ENCODE data around the gene GPD1.

GPD1 gene

DNA sequence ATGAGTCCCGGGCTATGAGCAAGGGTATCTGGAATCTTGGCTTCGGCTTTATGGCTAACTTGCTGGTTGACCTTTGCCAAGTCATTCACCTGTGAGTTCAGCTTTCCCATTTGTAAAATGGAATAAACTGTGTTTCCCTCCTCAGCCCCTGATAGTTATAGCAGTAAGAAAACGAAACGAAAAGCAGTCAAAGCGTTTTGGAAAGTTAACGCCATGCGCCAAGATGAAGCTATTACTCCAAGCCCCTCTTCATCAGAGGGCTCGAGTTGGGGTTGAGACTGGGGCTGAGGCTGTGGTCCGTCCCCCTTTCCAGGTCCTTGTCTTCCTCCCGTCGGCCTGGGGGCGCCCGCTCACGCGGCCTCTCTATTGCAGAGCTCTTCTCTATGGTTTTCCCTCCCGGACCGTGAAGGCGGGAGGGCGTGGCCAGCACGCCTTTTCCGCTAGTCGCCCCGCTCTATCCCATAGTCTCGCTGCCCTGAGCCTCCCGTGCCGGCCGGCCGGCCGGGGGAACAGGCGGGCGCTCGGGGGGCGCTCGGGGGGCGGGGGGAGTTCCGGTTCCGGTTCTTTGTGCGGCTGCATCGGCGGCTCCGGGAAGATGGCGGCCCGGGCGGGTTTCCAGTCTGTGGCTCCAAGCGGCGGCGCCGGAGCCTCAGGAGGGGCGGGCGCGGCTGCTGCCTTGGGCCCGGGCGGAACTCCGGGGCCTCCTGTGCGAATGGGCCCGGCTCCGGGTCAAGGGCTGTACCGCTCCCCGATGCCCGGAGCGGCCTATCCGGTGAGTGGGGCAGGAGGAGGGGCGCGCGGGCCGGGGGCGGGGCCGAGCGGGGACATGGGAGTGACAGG, 18.8 kb upstream of the GPD1 start, which contains the start of gene SMARCD1:
SMARCD1 (plus strand) TSS at position 568 of the 840 bp plus-strand sequence; CDS start at position 596, 28 bp downstream.
- peak within 1 kb of the TSS; percentile 86 for H3K9ac ChIP-seq
- peaks cover 36% of the 10 kb centered on the region for H3K36me3 ChIP-seq
- no peaks in the 10 kb centered on the region for H3K27me3 ChIP-seq
- H3K4me1 ChIP-seq: peaks cover 38% of the 10 kb centered on the region
- peak within 1 kb of the TSS; percentile 91 for H3K4me2 ChIP-seq
- H3K9me3 ChIP-seq: no peaks in the 10 kb centered on the region
- H3K27ac ChIP-seq: peak within 1 kb of the TSS; percentile 90
- H4K20me1 ChIP-seq: peaks cover 34% of the 10 kb centered on the region
- peak within 1 kb of the TSS; percentile 77 for H3K4me3 ChIP-seq
- no peak for TF ChIP-seq Cebpa-rat (IDR thresholded peaks at IDR 0.05)

GRCh38 chr12:50085615-50086072, 18.2 kb upstream of the GPD1 start:
- Histone ChIP-seq H3K4me3 (peak overlapping the region; percentile 77), H3K4me2 (peak overlapping the region; percentile 84), H3K36me3 (peaks cover 42% of the 10 kb centered on the region), H4K20me1 (peaks cover 34% of the 10 kb centered on the region), H3K4me1 (peaks cover 38% of the 10 kb centered on the region), H3K9me3 (no peaks in the 10 kb centered on the region), H3K27me3 (no peaks in the 10 kb centered on the region), H3K9ac (peak overlapping the region; percentile 86), H3K27ac (peak overlapping the region; percentile 90)
- TF ChIP-seq Cebpa-rat (IDR thresholded peaks at IDR 0.05): no peak

GRCh38 chr12:50086148-50086547, 17.7 kb upstream of the GPD1 start:
- Histone ChIP-seq H3K27me3 (no peaks in the 10 kb centered on the region), H3K36me3 (peaks cover 47% of the 10 kb centered on the region), H3K9ac (peak overlapping the region; percentile 86), H3K4me2 (peak overlapping the region; percentile 84), H3K4me3 (peak overlapping the region; percentile 77), H4K20me1 (peaks cover 34% of the 10 kb centered on the region), H3K9me3 (no peaks in the 10 kb centered on the region), H3K27ac (peak overlapping the region; percentile 90; the same call in 1 of the 2 replicates), H3K4me1 (peaks cover 38% of the 10 kb centered on the region)
- TF ChIP-seq Cebpa-rat (IDR thresholded peaks at IDR 0.05): no peak

DNA sequence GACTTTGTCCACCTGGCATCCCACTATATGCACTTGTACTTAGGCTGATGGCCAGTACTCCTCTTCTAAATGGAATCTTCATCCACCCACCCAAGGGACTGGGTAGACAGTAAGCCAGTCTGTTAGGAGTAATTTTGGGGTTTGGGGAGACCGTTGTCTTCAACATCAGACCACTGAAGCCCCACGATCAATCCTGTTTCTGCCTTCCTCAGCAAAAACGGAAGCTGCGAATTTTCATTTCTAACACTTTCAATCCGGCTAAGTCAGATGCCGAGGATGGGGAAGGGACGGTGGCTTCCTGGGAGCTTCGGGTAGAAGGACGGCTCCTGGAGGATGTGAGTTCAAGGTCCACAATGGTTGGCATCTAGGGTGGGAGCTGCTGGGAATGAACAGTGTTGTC, 16.7 kb upstream of the GPD1 start:
- no peaks in the 10 kb centered on the region for H3K9me3 ChIP-seq
- no peak overlapping the region for H3K4me3 ChIP-seq
- H3K36me3 ChIP-seq: peaks cover 57% of the 10 kb centered on the region
- peaks cover 34% of the 10 kb centered on the region for H4K20me1 ChIP-seq
- H3K27me3 ChIP-seq: no peaks in the 10 kb centered on the region
- peak overlapping the region; percentile 18; the same call in 1 of the 2 replicates for H3K4me2 ChIP-seq
- H3K9ac ChIP-seq: no peak overlapping the region
- H3K4me1 ChIP-seq: peaks cover 38% of the 10 kb centered on the region
- no peak overlapping the region for H3K27ac ChIP-seq
- no peak for TF ChIP-seq Cebpa-rat (IDR thresholded peaks at IDR 0.05)

GRCh38 chr12:50087995-50088394, 15.8 kb upstream of the GPD1 start:
- peaks cover 34% of the 10 kb centered on the region for H4K20me1 ChIP-seq
- TF ChIP-seq Cebpa-rat (IDR thresholded peaks at IDR 0.05): no peak
- peak overlapping the region; percentile 18; the same call in 1 of the 2 replicates for H3K4me2 ChIP-seq
- H3K4me1 ChIP-seq: peaks cover 38% of the 10 kb centered on the region
- H3K27me3 ChIP-seq: no peaks in the 10 kb centered on the region
- peaks cover 66% of the 10 kb centered on the region for H3K36me3 ChIP-seq
- no peak overlapping the region for H3K4me3 ChIP-seq
- H3K27ac ChIP-seq: no peak overlapping the region
- H3K9me3 ChIP-seq: no peaks in the 10 kb centered on the region
- no peak overlapping the region for H3K9ac ChIP-seq

- H3K27ac ChIP-seq: no peak overlapping the region
- H3K9me3 ChIP-seq: no peaks in the 10 kb centered on the region
- TF ChIP-seq Cebpa-rat (IDR thresholded peaks at IDR 0.05): no peak
- no peaks in the 10 kb centered on the region for H3K27me3 ChIP-seq
- H4K20me1 ChIP-seq: peaks cover 34% of the 10 kb centered on the region
- peaks cover 73% of the 10 kb centered on the region for H3K36me3 ChIP-seq
- H3K4me3 ChIP-seq: no peak overlapping the region
- H3K9ac ChIP-seq: no peak overlapping the region
- peak overlapping the region; percentile 18; the same call in 1 of the 2 replicates for H3K4me2 ChIP-seq
- peaks cover 33% of the 10 kb centered on the region for H3K4me1 ChIP-seq
These were observed 15.1 kb upstream of the GPD1 start for GRCh38 chr12:50088577-50089335.

DNA sequence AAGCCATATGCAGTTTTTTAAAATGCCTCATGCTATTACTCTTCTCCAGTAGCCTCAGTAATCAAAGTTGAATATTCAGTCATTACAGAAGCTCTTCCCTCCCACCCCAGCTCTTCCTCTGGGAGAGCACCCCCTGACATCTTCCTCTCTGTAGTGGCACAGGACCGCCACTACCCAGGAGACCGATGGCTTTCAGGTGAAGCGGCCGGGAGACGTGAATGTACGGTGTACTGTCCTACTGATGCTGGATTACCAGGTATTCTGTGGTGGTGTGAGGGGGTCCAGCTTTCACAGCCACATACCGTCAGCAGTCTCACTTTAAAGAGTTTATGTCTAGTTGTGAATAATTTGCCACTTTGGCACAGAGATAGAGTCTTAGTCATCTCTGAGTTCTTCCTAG, 14.1 kb upstream of the GPD1 start:
- Histone ChIP-seq H4K20me1 (peaks cover 40% of the 10 kb centered on the region), H3K4me2 (no peak overlapping the region), H3K4me1 (peaks cover 24% of the 10 kb centered on the region), H3K9me3 (no peaks in the 10 kb centered on the region), H3K4me3 (no peak overlapping the region), H3K9ac (no peak overlapping the region), H3K36me3 (peaks cover 83% of the 10 kb centered on the region), H3K27ac (no peak overlapping the region), H3K27me3 (no peaks in the 10 kb centered on the region)
- no peak for TF ChIP-seq Cebpa-rat (IDR thresholded peaks at IDR 0.05)

- peaks cover 40% of the 10 kb centered on the region for H4K20me1 ChIP-seq
- H3K4me3 ChIP-seq: no peak overlapping the region
- H3K27ac ChIP-seq: no peak overlapping the region
- H3K9ac ChIP-seq: no peak overlapping the region
- H3K4me2 ChIP-seq: no peak overlapping the region
- TF ChIP-seq Cebpa-rat (IDR thresholded peaks at IDR 0.05): no peak
- no peaks in the 10 kb centered on the region for H3K27me3 ChIP-seq
- peaks cover 90% of the 10 kb centered on the region for H3K36me3 ChIP-seq
- peaks cover 24% of the 10 kb centered on the region for H3K4me1 ChIP-seq
- H3K9me3 ChIP-seq: no peaks in the 10 kb centered on the region
These were observed 13.4 kb upstream of the GPD1 start for GRCh38 chr12:50090391-50090790.

- Histone ChIP-seq H3K4me2 (no peak overlapping the region), H3K9me3 (no peaks in the 10 kb centered on the region), H3K27me3 (no peaks in the 10 kb centered on the region), H3K9ac (no peak overlapping the region), H3K4me3 (no peak overlapping the region), H3K36me3 (peaks cover 96% of the 10 kb centered on the region), H3K27ac (no peak overlapping the region), H3K4me1 (peaks cover 6% of the 10 kb centered on the region), H4K20me1 (peaks cover 20% of the 10 kb centered on the region; the same call in 1 of the 2 replicates)
- no peak for TF ChIP-seq Cebpa-rat (IDR thresholded peaks at IDR 0.05)
These were observed 5.9 kb upstream of the GPD1 start for GRCh38 chr12:50097952-50098351.
